WTC11 (cell line): ENCODE data around the gene RLN2. TPM values are rescaled to one million over a fixed set of nuclear protein-coding genes. Genes with fewer than 3 reads are reported as not detected.

ENCODE experiments used
- ATAC-seq: fragments of 200-7000 bp; cut with Tn5 transposase; 2 replicates; pipeline ENCODE4 v1.10.0; 2021; ENCODE audit warnings: mild to moderate bottlenecking, moderate library complexity
- CTCF ChIA-PET: fragments of 300-600 bp; sonication (Branson Sonifier 250); formaldehyde crosslinking; loops from one replicate; lab custom pipeline; 2021; ENCODE audit warnings: antibody characterized with exemption; lab: Charles Lee
- POLR2A ChIA-PET: fragments of 350-600 bp; sonication (Branson Sonifier 250); formaldehyde crosslinking; loops from one replicate; lab custom pipeline; 2021; ENCODE audit warnings: antibody characterized with exemption; lab: Charles Lee
- DNase-seq: peaks from one replicate; pipeline ENCODE4 v3.0.0; 2021; ENCODE audit warnings: low spot score
- H3K27ac Mint-ChIP-seq: 2 replicates; pipeline ENCODE4 v1.8.0; 2021; ENCODE audit warnings: mixed read lengths
- H3K27me3 Mint-ChIP-seq: 2 replicates; pipeline ENCODE4 v1.8.0; 2021; ENCODE audit warnings: low read depth, mild to moderate bottlenecking, moderate library complexity, mixed read lengths
- H3K36me3 Mint-ChIP-seq: 2 replicates; pipeline ENCODE4 v1.8.0; 2021; ENCODE audit warnings: mixed read lengths
- H3K4me1 Mint-ChIP-seq: 2 replicates; pipeline ENCODE4 v1.8.0; 2022; ENCODE audit warnings: mixed read lengths
- H3K4me3 Mint-ChIP-seq: 2 replicates; pipeline ENCODE4 v1.8.0; 2021; ENCODE audit warnings: mild to moderate bottlenecking, moderate library complexity, mixed read lengths
- H3K9me3 Mint-ChIP-seq: 2 replicates; pipeline ENCODE4 v1.8.0; 2021; ENCODE audit warnings: mixed read lengths
- CTCF ChIP-seq: fragments of 200-600 bp; IDR thresholded peaks from 2 replicates; pipeline ENCODE4 v1.8.0; 2022; ENCODE audit warnings: antibody characterized with exemption
- E2F5 ChIP-seq: sonication (generic); formaldehyde crosslinking; IDR thresholded peaks from 2 replicates; pipeline ENCODE4 v1.8.1; 2022; ENCODE audit warnings: mild to moderate bottlenecking, moderate library complexity, missing genetic modification reagents
- EMX1 ChIP-seq: fragments of 250-450 bp; sonication (Bioruptor Pico); IDR thresholded peaks from 2 replicates; pipeline ENCODE4 v1.8.0; 2021; ENCODE audit warnings: mild to moderate bottlenecking
- ESRRA ChIP-seq: sonication (generic); formaldehyde crosslinking; IDR thresholded peaks from 2 replicates; pipeline ENCODE4 v1.8.1; 2022; ENCODE audit warnings: mild to moderate bottlenecking, missing genetic modification reagents, borderline replicate concordance
- FOXK1 ChIP-seq: sonication (generic); formaldehyde crosslinking; IDR thresholded peaks from 2 replicates; pipeline ENCODE4 v1.8.0; 2022; ENCODE audit warnings: mild to moderate bottlenecking, moderate library complexity, missing genetic modification reagents
- MLX ChIP-seq: sonication (generic); formaldehyde crosslinking; IDR thresholded peaks from 2 replicates; pipeline ENCODE4 v1.8.1; 2023; ENCODE audit warnings: mild to moderate bottlenecking, missing genetic modification reagents, moderate library complexity
- MXD4 ChIP-seq: fragments of 250-450 bp; sonication (Bioruptor Pico); IDR thresholded peaks from 2 replicates; pipeline ENCODE4 v1.8.0; 2021; ENCODE audit warnings: mild to moderate bottlenecking, moderate library complexity, borderline replicate concordance
- NFE2L1 ChIP-seq: sonication (generic); formaldehyde crosslinking; IDR thresholded peaks from 2 replicates; pipeline ENCODE4 v1.8.1; 2023; ENCODE audit warnings: missing genetic modification reagents
- NR2C2 ChIP-seq: sonication (generic); formaldehyde crosslinking; IDR thresholded peaks from 2 replicates; pipeline ENCODE4 v1.8.0; 2022; ENCODE audit warnings: mild to moderate bottlenecking, missing genetic modification reagents
- STAT6 ChIP-seq: sonication (generic); formaldehyde crosslinking; conservative IDR thresholded peaks from 2 replicates; pipeline ENCODE4 v1.8.1; 2023; ENCODE audit warnings: mild to moderate bottlenecking, low read depth, missing genetic modification reagents, moderate library complexity
- TEAD1 ChIP-seq: sonication (generic); formaldehyde crosslinking; IDR thresholded peaks from 2 replicates; pipeline ENCODE4 v1.8.0; 2022; ENCODE audit warnings: mild to moderate bottlenecking, missing genetic modification reagents
- ZBTB43 ChIP-seq: sonication (generic); formaldehyde crosslinking; IDR thresholded peaks from 2 replicates; pipeline ENCODE4 v1.8.1; 2023; ENCODE audit warnings: mild to moderate bottlenecking, missing genetic modification reagents
- ZMAT4 ChIP-seq: fragments of 250-450 bp; sonication (Bioruptor Pico); IDR thresholded peaks from 2 replicates; pipeline ENCODE4 v1.9.0; 2021; ENCODE audit warnings: mild to moderate bottlenecking
- ZNF121 ChIP-seq: sonication (generic); formaldehyde crosslinking; IDR thresholded peaks from 2 replicates; pipeline ENCODE4 v1.8.0; 2023; ENCODE audit warnings: missing genetic modification reagents
- ZNF219 ChIP-seq: sonication (generic); formaldehyde crosslinking; IDR thresholded peaks from 2 replicates; pipeline ENCODE4 v1.8.0; 2023; ENCODE audit warnings: missing genetic modification reagents, mild to moderate bottlenecking, borderline replicate concordance
- ZNF396 ChIP-seq: fragments of 250-450 bp; sonication (Bioruptor Pico); IDR thresholded peaks from 2 replicates; pipeline ENCODE4 v1.8.0; 2021; ENCODE audit warnings: mild to moderate bottlenecking, moderate library complexity, borderline replicate concordance
- ZNF416 ChIP-seq: fragments of 250-450 bp; sonication (Bioruptor Pico); IDR thresholded peaks from 2 replicates; pipeline ENCODE4 v1.9.0; 2021; ENCODE audit warnings: mild to moderate bottlenecking, inconsistent platforms
- ZNF425 ChIP-seq: fragments of 250-450 bp; sonication (Bioruptor Pico); conservative IDR thresholded peaks from 2 replicates; pipeline ENCODE4 v1.9.0; 2021; ENCODE audit warnings: mild to moderate bottlenecking
- total RNA-seq: library from RNA; stranded (reverse); gene quantifications from 3 replicates; pipeline ENCODE4 v1.2.3, GENCODE V29; 2021

RLN2 gene
- total RNA-seq, 1 experiment from 2014 or later: 4.0 TPM

- Mint-ChIP-seq H3K36me3 (no peaks in the 10 kb centered on the region), H3K9me3 (peaks cover 28% of the 10 kb centered on the region), H3K4me3 (no peak overlapping the region), H3K4me1 (peaks cover 7% of the 10 kb centered on the region), H3K27me3 (peaks cover 9% of the 10 kb centered on the region), H3K27ac (no peak overlapping the region)
- ChIA-PET POLR2A (no interaction called here), CTCF (no interaction called here)
- DNase-seq (no peak), ATAC-seq (no peak)
- TF ChIP-seq ZNF219 (CRISPR knock-in tag) (no peak), ZMAT4 (CRISPR knock-in tag) (no peak), ZBTB43 (no peak), ZNF121 (CRISPR knock-in tag) (no peak), ZNF416 (no peak), ZNF396 (CRISPR knock-in tag) (no peak), TEAD1 (CRISPR knock-in tag) (no peak), NFE2L1 (no peak), E2F5 (CRISPR knock-in tag) (no peak), MXD4 (no peak), EMX1 (CRISPR knock-in tag) (no peak), ZNF425 (no peak), STAT6 (CRISPR knock-in tag) (no peak), FOXK1 (no peak), ESRRA (CRISPR knock-in tag) (no peak), CTCF (no peak), NR2C2 (CRISPR knock-in tag) (no peak), MLX (CRISPR knock-in tag) (no peak)
Observed at GRCh38 chr9:5292141-5292540, 12.4 kb downstream of the RLN2 start.
